ENCODE results near the gene PRR35. TPM values are rescaled to one million over a fixed set of nuclear protein-coding genes. Genes with fewer than 3 reads are reported as not detected.

The PRR35 gene
- not detected in 2 replicates for total RNA-seq

DNA sequence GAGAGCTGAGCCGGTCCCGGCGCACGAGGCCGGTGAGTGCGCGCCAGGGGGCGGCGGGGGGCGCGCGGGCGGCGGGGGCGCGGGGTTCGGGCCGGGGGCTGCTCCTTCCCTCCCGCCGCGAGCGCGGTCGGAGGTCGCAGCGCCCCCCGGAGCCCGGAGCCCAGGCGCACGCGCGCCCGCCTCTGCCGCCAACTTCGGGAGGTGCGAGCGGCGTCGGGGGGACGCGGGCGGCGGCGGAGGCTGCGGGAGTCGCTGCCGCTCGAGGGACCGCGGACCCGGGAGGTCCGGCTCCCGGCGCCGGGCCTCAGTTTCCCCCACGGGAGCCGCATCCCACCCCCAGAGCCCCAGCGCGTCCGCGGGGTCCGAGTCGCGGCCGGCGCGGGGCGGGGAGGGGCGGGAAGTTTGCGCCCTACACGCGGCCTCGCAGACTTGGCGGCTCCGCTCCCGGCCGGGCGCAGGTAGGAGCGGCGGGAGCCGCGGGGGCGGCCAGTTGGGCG is at the start of gene PRR35:
PRR35 (plus strand) TSS at position 191 of the 497 bp plus-strand sequence. CDS start 2,901 bp downstream, outside the sequence.

DNA sequence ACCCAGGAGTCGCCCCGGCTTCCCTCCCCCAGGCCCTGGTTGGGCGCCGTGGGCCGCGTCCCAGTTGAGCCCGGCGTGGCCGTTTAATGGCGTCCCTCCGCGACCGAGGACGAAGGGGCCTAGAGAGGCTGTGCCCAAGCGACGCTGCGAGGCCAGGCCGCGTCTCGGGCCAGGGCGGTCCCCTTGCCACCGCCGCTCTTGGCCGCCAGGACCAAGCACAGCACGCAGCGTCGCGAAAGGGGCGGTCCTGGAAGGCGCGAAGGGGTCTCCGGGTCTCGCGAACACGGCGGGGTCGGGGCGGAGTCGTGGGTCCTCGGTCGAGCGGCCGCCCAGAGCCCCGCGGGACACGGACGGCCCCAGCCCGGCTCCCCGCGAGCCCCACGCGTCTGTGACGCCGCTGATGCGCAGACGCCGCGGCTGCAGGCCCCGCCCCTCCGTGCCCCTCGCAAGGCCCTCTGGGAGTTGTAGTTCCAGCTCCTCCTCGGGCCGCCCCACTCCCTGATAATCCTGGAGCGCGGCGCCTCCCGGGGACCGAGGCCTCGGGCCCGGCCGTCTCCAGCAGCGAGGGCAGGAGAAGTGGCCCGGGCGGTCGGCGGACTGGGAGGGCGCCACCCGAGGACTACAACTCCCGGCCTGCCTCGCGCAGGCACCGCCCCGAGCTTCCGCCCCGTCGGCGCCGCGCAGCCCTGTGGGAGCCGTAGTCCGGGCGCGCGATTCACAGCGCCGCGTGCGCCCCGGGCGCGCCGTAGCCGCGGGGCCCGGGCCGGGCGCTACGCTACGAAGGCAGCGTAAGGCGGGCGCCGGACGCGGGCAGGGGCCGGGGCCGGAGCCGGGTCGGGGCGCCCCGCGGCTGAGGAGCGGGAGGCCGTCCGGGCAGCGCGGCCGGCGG is 32.9 kb upstream of the PRR35 start, which contains the start of gene CAPN15:
CAPN15 (plus strand) TSS at position 698 of the 889 bp plus-strand sequence. CDS start 19,127 bp downstream, outside the sequence.

DNA sequence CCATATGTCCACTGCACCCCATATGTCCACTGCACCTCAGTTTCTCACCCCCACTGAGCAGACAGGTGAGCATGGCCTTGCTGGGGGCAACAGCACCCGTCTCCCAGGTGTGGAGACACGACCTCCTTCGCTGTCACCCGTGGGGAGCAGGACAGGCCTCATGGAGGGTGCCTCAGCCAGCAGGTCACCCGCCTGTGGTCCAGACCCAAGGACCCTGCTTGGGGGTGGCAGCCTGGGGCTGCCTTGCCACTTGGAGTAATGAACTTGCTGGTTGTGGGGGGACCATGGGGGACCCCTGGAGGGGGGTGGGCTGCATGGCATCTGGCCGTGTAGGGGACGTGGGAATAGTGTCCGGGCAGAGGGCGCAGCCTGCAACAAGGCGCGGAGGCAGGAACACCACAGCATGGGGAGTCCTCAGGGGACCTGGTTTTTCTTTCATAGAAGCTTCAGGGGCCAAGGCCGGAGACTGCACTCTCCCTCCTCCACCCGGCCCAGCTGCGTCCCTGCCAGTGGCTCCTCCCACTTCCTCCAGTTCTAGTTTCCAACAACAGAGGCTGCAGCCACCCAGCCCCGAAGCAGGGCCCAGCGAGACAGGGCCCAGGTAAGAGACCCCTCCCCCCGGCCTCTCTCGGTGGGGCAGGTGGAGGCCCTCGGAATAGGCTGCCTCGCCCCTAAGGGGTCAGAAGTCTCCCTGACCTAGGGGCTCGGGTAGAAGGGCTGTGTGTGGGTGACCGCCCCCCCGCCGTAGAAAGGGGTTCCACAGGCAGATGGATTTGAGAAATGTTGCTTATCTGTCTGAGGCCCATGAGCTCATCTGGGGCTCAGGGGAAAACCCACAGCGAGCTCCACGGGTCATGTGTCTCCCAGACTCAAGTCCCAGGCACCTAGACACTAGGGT is 6.5 kb downstream of the PRR35 start, which contains the start of gene NHLRC4:
NHLRC4 (plus strand) TSS at position 531 of the 898 bp plus-strand sequence. CDS start 1,043 bp downstream, outside the sequence.

DNA sequence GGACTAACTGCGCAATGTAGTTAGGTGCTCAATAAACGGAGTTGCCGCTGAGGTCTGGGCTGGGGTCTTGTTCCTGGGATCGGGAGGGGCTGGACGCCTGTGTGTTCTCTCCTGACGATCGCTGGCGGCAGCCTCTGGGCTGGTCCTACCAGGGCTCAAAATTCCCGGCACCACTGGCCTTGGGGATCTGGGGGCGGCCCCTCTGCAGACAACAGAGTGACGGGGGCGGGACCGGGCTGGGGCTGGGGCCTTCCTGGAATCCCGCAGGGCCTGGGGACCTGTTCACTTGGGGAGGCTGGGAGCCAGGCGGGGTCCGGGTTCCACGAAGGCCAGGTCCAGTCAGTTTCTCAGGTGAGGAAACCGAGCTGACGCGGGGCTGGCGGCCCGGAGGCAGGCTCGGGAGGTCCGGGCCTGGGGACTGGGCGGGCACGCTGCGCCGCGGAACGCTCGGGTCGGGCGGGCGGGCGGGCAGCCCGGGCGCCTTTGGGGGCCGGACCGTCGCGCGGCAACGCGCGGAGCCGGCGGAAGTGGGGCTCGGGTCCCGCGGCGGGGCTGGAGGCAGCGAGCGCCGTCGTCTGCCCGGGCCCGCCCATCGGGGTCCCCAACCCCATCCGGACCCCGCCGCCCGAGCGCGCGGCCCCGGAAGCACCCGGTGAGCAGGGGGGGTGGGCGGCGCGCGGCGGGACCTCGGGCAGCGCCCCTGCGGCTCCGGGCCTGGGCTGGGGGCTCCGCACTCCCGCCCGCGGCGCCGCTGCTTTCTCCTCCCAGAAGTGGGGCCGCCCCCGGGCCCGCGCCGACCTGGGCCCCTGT is 9.5 kb downstream of the PRR35 start, which contains the start of gene PIGQ:
PIGQ (plus strand) TSS at position 524 of the 810 bp plus-strand sequence. CDS start 4,107 bp downstream, outside the sequence.

DNA sequence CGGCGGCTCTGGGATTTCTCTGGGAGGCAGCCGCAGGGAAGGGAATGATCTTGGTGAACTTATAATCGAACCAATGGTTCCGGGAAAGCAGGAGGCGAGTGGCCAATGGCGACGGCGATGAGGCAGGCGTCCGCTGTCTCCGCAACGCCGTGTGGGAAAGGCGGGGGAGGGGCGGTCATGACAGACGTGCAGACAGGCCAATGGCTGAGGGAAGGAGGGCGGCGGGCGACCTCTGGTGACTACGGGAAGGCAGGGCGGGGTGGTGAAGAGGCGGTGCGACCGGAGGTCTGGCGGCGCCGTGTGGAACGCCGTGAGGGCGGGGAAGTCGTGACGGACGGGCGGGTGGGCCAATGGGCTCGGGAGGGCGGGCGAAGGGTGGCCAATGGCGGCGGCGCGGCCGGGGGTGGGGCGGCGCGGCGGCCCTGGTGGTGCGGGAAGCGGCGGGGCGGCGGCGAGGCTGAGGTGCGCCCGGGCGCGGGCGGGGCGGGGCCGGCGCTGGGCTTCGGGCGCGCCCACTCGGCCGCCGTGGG is 29.5 kb downstream of the PRR35 start, which contains the start of gene RAB40C:
RAB40C (plus strand) TSS at position 409 of the 530 bp plus-strand sequence. CDS start 226 bp downstream, outside the sequence.

Small RNA genes lying within 50 kb of the gene (small RNA-seq; reads per million reads assigned to genes)
- gene MIR3176 (0.14 reads per million), gene MIR5587 (0.22 reads per million), gene Z98883.1 (not detected)

Other genes with a start within 250 kb of the PRR35 start
- gene AXIN1, start 207.7 kb upstream of the PRR35 start, total RNA-seq = 16.9 and 19.9 TPM in 2 replicates
- 57.7 and 71.9 TPM in 2 replicates for gene MRPL28, start 189.9 kb upstream of the PRR35 start, total RNA-seq
- gene PGAP6, start 178.4 kb upstream of the PRR35 start, total RNA-seq = 38.9 and 44.6 TPM in 2 replicates
- gene NME4, start 163.2 kb upstream of the PRR35 start, total RNA-seq = 69.6 and 110 TPM in 2 replicates
- 14.9 and 23.9 TPM in 2 replicates for gene DECR2, start 158.5 kb upstream of the PRR35 start, total RNA-seq
- 21.7 and 23.5 TPM in 2 replicates for gene RAB11FIP3, start 134.7 kb upstream of the PRR35 start, total RNA-seq
- 45.2 and 67.6 TPM in 2 replicates for gene CAPN15, start 32.7 kb upstream of the PRR35 start, total RNA-seq
- gene NHLRC4, start 6.6 kb downstream of the PRR35 start, total RNA-seq = 0.37 and 0.59 TPM in 2 replicates
- gene PIGQ, start 9.6 kb downstream of the PRR35 start, total RNA-seq = 23.5 and 25.6 TPM in 2 replicates
- 11.4 and 13.3 TPM in 2 replicates for gene RAB40C, start 29.7 kb downstream of the PRR35 start, total RNA-seq
- 0.20 and 0.37 TPM in 2 replicates for gene WFIKKN1, start 70.6 kb downstream of the PRR35 start, total RNA-seq
- 88.2 and 125 TPM in 2 replicates for gene METTL26, start 75.9 kb downstream of the PRR35 start, total RNA-seq
- gene MCRIP2, start 81.4 kb downstream of the PRR35 start, total RNA-seq = 23.7 and 25.7 TPM in 2 replicates
- gene WDR90, start 89.0 kb downstream of the PRR35 start, total RNA-seq = 15.4 and 25.8 TPM in 2 replicates
- gene RHOT2, start 107.7 kb downstream of the PRR35 start, total RNA-seq = 40.4 and 58.6 TPM in 2 replicates
- 0.39 and 1.8 TPM in 2 replicates for gene RHBDL1, start 115.3 kb downstream of the PRR35 start, total RNA-seq
- gene STUB1, start 120.0 kb downstream of the PRR35 start, total RNA-seq = 129 and 152 TPM in 2 replicates
- gene JMJD8, start 123.9 kb downstream of the PRR35 start, total RNA-seq = 30.9 and 35.6 TPM in 2 replicates
- 9.6 and 10.0 TPM in 2 replicates for gene WDR24, start 130.0 kb downstream of the PRR35 start, total RNA-seq
- 0.37 and 0.59 TPM in 2 replicates for gene FBXL16, start 145.4 kb downstream of the PRR35 start, total RNA-seq
- gene METRN, start 154.7 kb downstream of the PRR35 start, total RNA-seq = 54.0 and 71.2 TPM in 2 replicates
- gene ANTKMT, start 160.8 kb downstream of the PRR35 start, total RNA-seq = 27.2 and 28.3 TPM in 2 replicates
- 3.7 and 4.7 TPM in 2 replicates for gene CCDC78, start 166.0 kb downstream of the PRR35 start, total RNA-seq
- 15.8 and 18.8 TPM in 2 replicates for gene HAGHL, start 166.7 kb downstream of the PRR35 start, total RNA-seq
- 34.8 and 36.0 TPM in 2 replicates for gene CIAO3, start 180.6 kb downstream of the PRR35 start, total RNA-seq
- gene MSLN, start 200.3 kb downstream of the PRR35 start, total RNA-seq = not detected in 2 replicates
- 27.2 and 29.1 TPM in 2 replicates for gene RPUSD1, start 228.0 kb downstream of the PRR35 start, total RNA-seq
- 16.9 and 20.1 TPM in 2 replicates for gene CHTF18, start 228.2 kb downstream of the PRR35 start, total RNA-seq
- not detected in 2 replicates for gene GNG13, start 240.3 kb downstream of the PRR35 start, total RNA-seq